Stimulated activated CD4-positive, alpha-beta T cell treated with anti-CD3 and anti-CD28 coated beads, Interleukin-1b, Interleukin-23, amount 100 ng/mL, for 4 hours (primary cell): Measurements from ENCODE around the gene GPATCH1.
"Not testable (repeated sequence)": the region's sequence is repeated elsewhere in the genome, so short reads cannot be mapped to it uniquely, and the experiment has no call there.

Experiments
- DNase-seq, 2 donors: peaks; one replicate each; pipeline ENCODE4 v3.0.0-alpha.2; 2020; ENCODE audit warnings: low read depth in 2 of 2

GPATCH1 gene

GRCh38 chr19:33114312-33114711 lies 33.3 kb downstream of the GPATCH1 start:
- no peak for DNase-seq

- DNase-seq: no peak
Measured at GRCh38 chr19:33117501-33117900, 36.5 kb downstream of the GPATCH1 start.

- no peak for DNase-seq
Measured at GRCh38 chr19:33118643-33119042, 37.7 kb downstream of the GPATCH1 start.

- no peak for DNase-seq
Measured at GRCh38 chr19:33124207-33125098, 43.5 kb downstream of the GPATCH1 start.

- peak; percentile 18 to 42 for DNase-seq
Measured at GRCh38 chr19:33125929-33126388, 45.0 kb downstream of the GPATCH1 start.

- not testable (repeated sequence) for DNase-seq
Measured at GRCh38 chr19:33126712-33127111, 45.7 kb downstream of the GPATCH1 start.

- DNase-seq: no peak
Measured at GRCh38 chr19:33129901-33130300, 48.9 kb downstream of the GPATCH1 start.

- DNase-seq: no peak
Measured at GRCh38 chr19:33130433-33130832, 49.5 kb downstream of the GPATCH1 start.

GRCh38 chr19:33132021-33132420 lies 51.0 kb downstream of the GPATCH1 start, which contains the start of gene WDR88:
TSS of gene WDR88 (plus strand) at chr19:33132114. CDS start at chr19:33132170, 56 bp downstream.
- DNase-seq: no peak

GRCh38 chr19:33132425-33132824 lies 51.4 kb downstream of the GPATCH1 start:
- no peak for DNase-seq

GRCh38 chr19:33133438-33134031 lies 52.6 kb downstream of the GPATCH1 start:
- DNase-seq: no peak

GRCh38 chr19:33134571-33135041 lies 53.6 kb downstream of the GPATCH1 start:
- DNase-seq: peak; percentile 41 to 45

GRCh38 chr19:33139165-33139564 lies 58.2 kb downstream of the GPATCH1 start:
- no peak for DNase-seq

- peak; percentile 39 to 66 for DNase-seq
Measured at GRCh38 chr19:33143897-33144405, 63.0 kb downstream of the GPATCH1 start.

GRCh38 chr19:33146209-33146608 lies 65.2 kb downstream of the GPATCH1 start:
- DNase-seq: no peak

GRCh38 chr19:33147538-33147937 lies 66.6 kb downstream of the GPATCH1 start:
- DNase-seq: no peak

GRCh38 chr19:33150852-33151518 lies 70.0 kb downstream of the GPATCH1 start:
- DNase-seq: no peak

GRCh38 chr19:33152176-33152575 lies 71.2 kb downstream of the GPATCH1 start:
- no peak for DNase-seq

GRCh38 chr19:33152625-33153024 lies 71.6 kb downstream of the GPATCH1 start:
- DNase-seq: not testable (repeated sequence)

- not testable (repeated sequence) for DNase-seq
Measured at GRCh38 chr19:33154313-33154712, 73.3 kb downstream of the GPATCH1 start.

- no peak for DNase-seq
Measured at GRCh38 chr19:33156334-33156733, 75.4 kb downstream of the GPATCH1 start.

- DNase-seq: no peak
Measured at GRCh38 chr19:33157906-33158305, 76.9 kb downstream of the GPATCH1 start.
